Activated CD4-positive, alpha-beta T cell treated with anti-CD3 and anti-CD28 coated beads for 1 hour (primary cell): ENCODE data around the gene RBP2.
"Not testable (repeated sequence)": the region's sequence is repeated elsewhere in the genome, so short reads cannot be mapped to it uniquely, and the experiment has no call there.

ENCODE experiments used
- DNase-seq: peaks from one replicate; pipeline ENCODE4 v3.0.0-alpha.2; 2020

Gene RBP2

DNA sequence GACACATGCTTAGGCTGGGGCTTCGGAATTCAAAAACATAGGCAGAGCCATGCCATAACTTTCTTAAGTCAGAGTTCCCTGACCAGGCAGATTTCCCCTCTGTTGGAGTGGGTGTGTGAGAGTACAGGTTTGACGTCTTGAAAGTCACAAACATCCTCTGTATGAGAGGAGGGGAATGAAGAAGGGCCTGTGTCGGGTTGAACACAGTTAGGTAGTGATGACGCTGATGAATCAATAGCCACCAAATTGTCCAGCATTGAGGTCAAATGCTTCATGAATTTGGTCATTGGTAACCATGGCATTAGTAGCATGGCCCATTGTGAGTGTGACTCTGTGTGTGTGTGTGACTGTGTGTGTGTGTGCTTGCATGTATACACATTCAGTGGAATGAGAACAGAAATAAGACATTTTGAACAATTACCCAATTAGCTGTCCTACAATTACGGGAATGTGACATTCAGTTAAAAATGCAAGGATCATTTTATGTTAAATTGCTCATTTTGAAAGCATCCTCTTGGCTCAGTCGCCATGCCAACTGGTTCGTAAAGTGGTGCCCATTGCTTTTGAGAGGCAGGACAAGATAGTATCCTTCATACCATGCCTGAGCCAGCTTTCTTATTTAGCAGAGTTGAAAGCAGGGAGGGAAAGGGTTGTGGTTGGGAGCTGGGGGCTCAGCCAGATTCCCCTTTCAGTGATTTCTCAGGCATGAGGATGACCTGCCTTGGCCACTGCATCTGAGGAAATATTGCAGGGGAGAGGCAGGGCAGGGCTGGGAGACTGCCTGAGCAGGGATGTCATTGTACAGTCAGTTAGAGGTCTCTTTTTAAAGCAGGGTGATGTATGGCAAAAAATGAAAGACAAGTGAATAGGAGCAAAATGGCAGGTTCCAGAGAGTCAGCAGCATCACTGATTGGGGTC, 35.4 kb downstream of the RBP2 start:
- DNase-seq, result no peak

- no peak for DNase-seq
Measured at GRCh38 chr3:139439278-139439677, 37.0 kb downstream of the RBP2 start.

DNA sequence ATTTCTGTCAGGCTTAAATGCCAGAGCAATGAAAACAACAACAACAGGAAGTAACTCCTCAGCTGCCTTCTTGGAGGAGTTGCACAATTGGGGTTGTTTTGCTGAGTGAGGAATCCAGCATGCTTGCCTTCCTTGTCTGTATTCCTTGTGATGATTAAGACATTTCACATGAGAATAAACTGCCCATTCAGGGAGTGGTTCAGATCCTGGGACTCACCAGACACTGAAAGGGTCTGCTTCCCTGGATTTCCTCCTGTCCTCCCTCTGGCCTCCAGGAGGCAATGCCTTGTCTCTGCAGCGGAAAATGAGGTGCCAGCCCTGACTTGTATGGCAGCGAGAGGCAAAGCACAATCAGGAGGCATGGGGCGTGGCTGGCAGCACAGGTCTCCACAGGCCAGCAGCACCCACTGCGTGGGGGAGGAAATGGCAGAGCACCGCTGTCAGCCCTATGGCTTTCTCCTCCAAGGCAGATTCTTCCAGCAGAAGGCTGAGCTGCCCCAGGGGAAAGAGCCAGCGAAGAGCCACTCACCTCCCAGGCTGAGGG, 41.5 kb downstream of the RBP2 start:
- no peak for DNase-seq

- DNase-seq, result no peak
Measured at GRCh38 chr3:139434228-139434627, 42.1 kb downstream of the RBP2 start.

DNA sequence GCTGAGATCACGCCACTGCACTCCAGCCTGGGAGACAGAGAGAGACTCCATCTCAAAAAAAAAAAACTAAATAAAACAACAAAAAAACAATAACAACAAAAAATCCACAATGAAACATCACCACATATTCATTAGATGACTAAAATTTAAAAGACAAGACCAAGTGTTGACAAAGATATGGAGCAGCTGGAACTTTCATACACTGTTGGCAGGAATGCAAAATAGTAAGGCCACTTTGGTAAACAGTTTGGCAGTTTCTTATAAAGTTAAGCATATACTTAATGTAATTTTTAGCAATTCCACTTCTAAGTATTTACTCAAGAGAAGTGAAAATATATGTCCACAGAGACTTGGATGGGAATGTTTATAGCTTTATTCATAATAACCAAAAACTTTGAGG, 43.2 kb downstream of the RBP2 start:
- DNase-seq, result no peak

- no peak for DNase-seq
Measured at GRCh38 chr3:139430493-139430892, 45.8 kb downstream of the RBP2 start.

DNA sequence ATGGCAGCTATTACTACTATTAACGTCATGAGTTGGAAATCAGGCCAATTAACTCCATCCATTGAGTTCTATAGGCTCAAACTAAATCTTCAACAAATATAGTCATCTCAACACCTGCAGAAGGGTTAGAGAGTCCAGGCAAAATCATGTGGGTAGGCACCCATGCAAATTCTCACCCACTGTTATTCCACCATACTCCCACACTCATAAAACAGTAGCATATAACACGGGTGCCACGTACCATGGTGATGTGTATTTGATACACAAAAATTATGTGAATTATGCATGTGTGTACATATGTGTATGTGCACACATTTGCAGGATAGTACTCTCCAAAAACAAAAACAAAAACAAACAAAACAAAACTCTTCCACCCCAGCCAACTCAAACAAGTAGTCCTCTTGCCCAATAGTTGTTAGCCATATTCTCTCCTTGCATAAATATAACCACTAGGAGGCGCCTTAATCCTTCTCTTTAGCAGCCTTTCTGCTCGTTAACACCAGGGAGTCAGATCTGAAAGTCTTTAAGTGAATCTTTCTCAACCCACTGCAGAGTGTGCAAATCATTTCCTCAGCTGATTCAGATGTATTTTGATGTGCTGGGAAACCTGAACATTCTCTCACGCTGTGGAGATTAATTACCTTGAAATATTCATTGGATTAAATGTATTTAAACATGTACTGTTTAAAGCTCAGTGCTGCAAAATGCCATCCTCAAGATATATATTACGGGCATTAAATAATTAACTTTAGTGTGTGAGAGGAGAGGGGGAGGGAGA, 48.8 kb downstream of the RBP2 start:
- no peak for DNase-seq

DNA sequence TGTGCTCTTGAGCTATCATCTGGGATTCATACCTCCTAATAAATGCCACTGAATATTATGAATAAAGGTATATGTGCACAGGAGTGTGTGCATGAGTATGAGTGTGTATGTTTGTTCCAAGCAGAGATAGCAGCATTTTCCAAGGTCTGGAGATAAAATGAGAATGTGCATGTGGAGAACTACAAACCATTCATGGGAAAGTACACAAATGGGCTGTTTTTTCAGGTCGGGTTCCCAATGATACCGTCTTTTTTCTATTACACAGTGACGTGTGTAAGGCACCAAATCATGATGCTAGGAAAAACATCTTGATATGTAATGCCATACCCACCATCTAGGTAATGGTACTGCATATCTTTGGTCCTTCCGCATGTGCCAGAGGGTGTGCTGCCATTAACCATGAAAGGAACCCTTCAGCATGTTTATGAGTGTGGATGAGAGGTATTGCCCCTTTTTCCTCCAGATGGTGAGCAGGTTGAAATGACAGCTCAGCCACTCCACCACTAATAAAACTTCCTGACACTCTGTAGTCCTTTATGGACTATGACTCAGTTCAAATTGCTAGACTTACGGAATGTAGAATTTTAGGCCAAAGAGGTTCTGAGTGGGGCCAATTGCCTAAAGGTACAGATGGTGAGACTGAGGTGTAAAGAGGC, 50.4 kb downstream of the RBP2 start:
- DNase-seq, result no peak

DNA sequence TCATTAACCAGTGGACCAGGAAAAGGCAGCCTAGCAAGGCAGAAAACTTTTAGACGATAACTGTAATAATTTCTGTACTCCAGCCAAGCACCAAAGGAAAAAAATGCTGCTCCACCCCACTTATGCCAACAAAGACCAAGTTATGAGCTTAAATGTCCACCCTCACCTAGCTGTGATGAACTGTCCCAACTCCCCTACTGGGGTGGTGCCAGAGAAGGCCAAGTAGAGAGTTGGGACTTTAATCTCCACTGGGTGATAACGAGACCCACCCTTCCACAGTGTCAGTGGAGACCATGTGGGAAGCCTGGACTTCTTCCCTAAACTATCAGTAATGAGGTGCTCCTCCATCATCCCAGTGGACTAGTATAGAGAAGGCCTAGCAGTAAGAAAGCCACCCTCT, 53.1 kb downstream of the RBP2 start:
- DNase-seq, result no peak

DNA sequence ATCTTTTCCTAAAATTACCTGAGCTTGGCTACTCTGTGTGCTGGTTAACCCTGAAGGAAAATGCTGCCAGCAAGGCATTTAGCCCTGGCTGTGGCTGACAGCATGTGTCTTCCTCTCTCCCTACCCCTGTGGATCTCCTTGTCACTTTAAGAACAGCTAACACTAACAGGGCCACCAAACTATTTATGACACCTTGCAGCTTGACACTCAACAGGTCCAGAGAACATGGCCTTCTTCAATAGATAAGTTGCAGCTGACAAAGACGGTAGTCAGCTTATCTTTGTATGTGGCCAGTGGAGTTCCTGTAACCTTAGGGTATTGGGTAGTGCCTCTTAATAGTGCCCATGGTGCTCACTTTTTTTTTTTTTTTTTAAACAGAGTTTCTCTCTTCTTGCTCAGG, 54.9 kb downstream of the RBP2 start:
- no peak for DNase-seq

- DNase-seq, result no peak
Measured at GRCh38 chr3:139421040-139421439, 55.3 kb downstream of the RBP2 start.

- DNase-seq, result no peak
Measured at GRCh38 chr3:139418144-139418543, 58.2 kb downstream of the RBP2 start.

DNA sequence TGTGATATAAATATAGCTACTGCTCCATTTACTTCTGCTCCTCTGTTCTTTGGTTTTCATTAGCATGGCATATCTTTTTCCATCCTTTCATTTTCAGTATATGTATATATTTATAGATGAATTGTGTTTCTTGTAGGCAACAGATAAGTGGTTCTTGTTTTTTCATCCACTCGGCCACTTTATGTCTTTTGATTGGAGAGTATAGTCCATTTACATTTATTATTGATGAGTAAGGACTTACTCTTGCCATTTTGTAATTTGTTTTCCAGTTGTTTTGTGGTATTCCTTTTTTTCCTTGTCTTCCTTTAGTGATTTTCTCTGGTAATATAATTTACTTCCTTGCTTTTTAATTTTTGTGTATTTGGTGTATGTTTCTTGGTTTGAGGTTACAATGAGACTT, 60.0 kb downstream of the RBP2 start:
- DNase-seq, result no peak

- no peak for DNase-seq
Measured at GRCh38 chr3:139414608-139415224, 61.6 kb downstream of the RBP2 start.

DNA sequence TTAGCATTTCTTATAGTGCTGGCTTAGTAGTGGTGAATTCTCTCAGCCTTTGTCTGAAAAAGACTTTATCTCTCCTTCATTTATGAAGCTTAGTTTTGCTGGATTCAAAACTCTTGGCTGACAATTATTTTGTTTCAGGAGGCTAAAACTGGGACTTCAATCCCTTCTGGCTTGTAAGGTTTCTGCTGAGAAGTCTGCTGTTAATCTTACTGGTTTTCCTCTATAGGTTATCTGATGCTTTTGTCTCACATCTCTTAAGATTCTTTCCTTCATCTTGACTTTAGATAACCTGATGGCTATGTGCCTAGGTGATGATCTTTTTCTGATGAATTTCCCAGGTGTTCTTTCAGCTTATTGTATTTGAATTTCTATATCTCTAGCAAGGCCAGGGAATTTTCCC, 63.4 kb downstream of the RBP2 start:
- DNase-seq, result not testable (repeated sequence)
